H9 (cell line): ENCODE data around the gene FTH1. TPM values are rescaled to one million over a fixed set of nuclear protein-coding genes. Genes with fewer than 3 reads are reported as not detected.
A peak's percentile ranks its signal among the peaks of the same experiment; 100 is the strongest.

Source experiments
- DNase-seq: peaks from one replicate; pipeline ENCODE4 v3.0.0-alpha.2; 2017
- H2AFZ ChIP-seq: one replicate; pipeline ENCODE4 v1.6.1; 2013; ENCODE audit warnings: mild to moderate bottlenecking, low read length, control low read depth, moderate library complexity
- H2AK5ac ChIP-seq: 2 replicates; pipeline ENCODE4 v1.6.1; 2013; ENCODE audit warnings: low read length, control low read depth, mixed read lengths; ENCODE audit not compliant: insufficient read length
- H2BK120ac ChIP-seq: one replicate; pipeline ENCODE4 v1.6.1; 2013; ENCODE audit warnings: low read depth, mild to moderate bottlenecking, low read length, control low read depth, inconsistent platforms; ENCODE audit not compliant: poor library complexity, severe bottlenecking
- H2BK12ac ChIP-seq: 2 replicates; pipeline ENCODE4 v1.6.1; 2013; ENCODE audit warnings: low read length, control low read depth, mixed read lengths, low read depth; ENCODE audit not compliant: insufficient read length
- H2BK15ac ChIP-seq: 2 replicates; pipeline ENCODE4 v1.6.1; 2013; ENCODE audit warnings: low read depth, low read length, control low read depth
- H2BK20ac ChIP-seq: one replicate; pipeline ENCODE4 v1.6.1; 2013; ENCODE audit warnings: low read depth, mild to moderate bottlenecking, low read length, control low read depth, inconsistent platforms; ENCODE audit not compliant: poor library complexity, severe bottlenecking
- H2BK5ac ChIP-seq: 2 replicates; pipeline ENCODE4 v1.6.1; 2013; ENCODE audit warnings: low read length, control low read depth, mixed read lengths; ENCODE audit not compliant: insufficient read length
- H3K14ac ChIP-seq: 2 replicates; pipeline ENCODE4 v1.6.1; 2013; ENCODE audit warnings: low read length, control low read depth; ENCODE audit not compliant: insufficient read depth
- H3K18ac ChIP-seq: 2 replicates; pipeline ENCODE4 v1.6.1; 2013; ENCODE audit warnings: low read depth, mild to moderate bottlenecking, mixed read lengths, low read length, control low read depth; ENCODE audit not compliant: insufficient read length
- H3K23ac ChIP-seq: 2 replicates; pipeline ENCODE4 v1.6.1; 2013; ENCODE audit warnings: low read length, control low read depth, mixed read lengths, low read depth; ENCODE audit not compliant: insufficient read length
- H3K23me2 ChIP-seq: 2 replicates; pipeline ENCODE4 v1.6.1; 2013; ENCODE audit warnings: low read depth, mild to moderate bottlenecking, mixed read lengths, low read length, control low read depth; ENCODE audit not compliant: insufficient read length, poor library complexity, severe bottlenecking
- H3K27ac ChIP-seq: 2 replicates; pipeline ENCODE4 v1.5.1; 2013; ENCODE audit warnings: low read length, control low read depth, mixed read lengths, low read depth; ENCODE audit not compliant: insufficient read length
- H3K27me3 ChIP-seq: 2 replicates; pipeline ENCODE4 v1.6.1; 2013; ENCODE audit warnings: low read length, control low read depth, inconsistent platforms; ENCODE audit not compliant: insufficient read depth
- H3K4ac ChIP-seq: 2 replicates; pipeline ENCODE4 v1.6.1; 2013; ENCODE audit warnings: low read depth, mild to moderate bottlenecking, control low read depth, inconsistent platforms, low read length, moderate library complexity
- H3K4me1 ChIP-seq: 2 replicates; pipeline ENCODE4 v1.6.1; 2013; ENCODE audit warnings: low read length, control low read depth, inconsistent platforms; ENCODE audit not compliant: insufficient read depth
- H3K4me2 ChIP-seq: 2 replicates; pipeline ENCODE4 v1.6.1; 2013; ENCODE audit warnings: low read length, control low read depth, mixed read lengths; ENCODE audit not compliant: insufficient read length, insufficient read depth
- H3K56ac ChIP-seq: 2 replicates; pipeline ENCODE4 v1.6.1; 2013; ENCODE audit warnings: low read depth, mild to moderate bottlenecking, mixed read lengths, low read length, control low read depth; ENCODE audit not compliant: insufficient read length
- H3K79me1 ChIP-seq: 2 replicates; pipeline ENCODE4 v1.6.1; 2013; ENCODE audit warnings: low read depth, mild to moderate bottlenecking, moderate library complexity, low read length, control low read depth, inconsistent platforms; ENCODE audit not compliant: insufficient read depth, poor library complexity, severe bottlenecking
- H3K79me2 ChIP-seq: 2 replicates; pipeline ENCODE4 v1.6.1; 2013; ENCODE audit warnings: low read length, control low read depth, inconsistent platforms; ENCODE audit not compliant: insufficient read depth
- H3K9ac ChIP-seq: 2 replicates; pipeline ENCODE4 v1.6.1; 2013; ENCODE audit warnings: low read length, control low read depth, mixed read lengths; ENCODE audit not compliant: insufficient read length; ENCODE audit errors: extremely low read depth
- H3K9me3 ChIP-seq: one replicate; pipeline ENCODE4 v1.6.1; 2013; ENCODE audit warnings: low read depth, low read length, inconsistent platforms; ENCODE audit not compliant: control insufficient read depth
- H3T11ph ChIP-seq: one replicate; pipeline ENCODE4 v1.6.1; 2013; ENCODE audit warnings: mild to moderate bottlenecking, low read length, control low read depth, inconsistent platforms
- H4K20me1 ChIP-seq: one replicate; pipeline ENCODE4 v1.6.1; 2013; ENCODE audit not compliant: control insufficient read depth, insufficient read length, insufficient read depth
- H4K5ac ChIP-seq: 2 replicates; pipeline ENCODE4 v1.6.1; 2013; ENCODE audit warnings: low read depth, mild to moderate bottlenecking, mixed read lengths, low read length, control low read depth; ENCODE audit not compliant: insufficient read length
- H4K8ac ChIP-seq: replicated peaks from 2 replicates; pipeline ENCODE4 v1.6.1; 2013; ENCODE audit warnings: low read length, control low read depth, mixed read lengths, low read depth; ENCODE audit not compliant: insufficient read length
- H4K91ac ChIP-seq: 2 replicates; pipeline ENCODE4 v1.6.1; 2013; ENCODE audit warnings: low read depth, mild to moderate bottlenecking, moderate library complexity, mixed read lengths, low read length, control low read depth; ENCODE audit not compliant: insufficient read length
- H3K27ac Mint-ChIP-seq, 3 experiments: 2 replicates in 2 of 3; 3 replicates in 1 of 3; pipeline ENCODE4 v1.8.0; 2020 to 2021; ENCODE audit warnings: mixed read lengths in 3 of 3, mild to moderate bottlenecking in 1 of 3, moderate library complexity in 1 of 3
- H3K27me3 Mint-ChIP-seq: 2 replicates; pipeline ENCODE4 v1.8.0; 2021; ENCODE audit warnings: low read depth, mild to moderate bottlenecking, moderate library complexity, mixed read lengths
- H3K36me3 Mint-ChIP-seq, 3 experiments: 2 replicates in 2 of 3; 3 replicates in 1 of 3; pipeline ENCODE4 v1.8.0; 2020 to 2021; ENCODE audit warnings: low read depth in 3 of 3, mixed read lengths in 3 of 3; ENCODE audit not compliant: insufficient read depth in 1 of 3
- H3K4me1 Mint-ChIP-seq, 2 experiments: 2 replicates each; pipeline ENCODE4 v1.8.0; 2020; ENCODE audit warnings: mixed read lengths in 2 of 2
- H3K4me3 Mint-ChIP-seq, 2 experiments: 2 replicates in 1 of 2; 3 replicates in 1 of 2; pipeline ENCODE4 v1.8.0; 2020 to 2021; ENCODE audit warnings: mild to moderate bottlenecking in 2 of 2, mixed read lengths in 2 of 2, moderate library complexity in 1 of 2
- H3K9me3 Mint-ChIP-seq, 2 experiments: 2 replicates in 1 of 2; 3 replicates in 1 of 2; pipeline ENCODE4 v1.8.0; 2020; ENCODE audit warnings: mild to moderate bottlenecking in 2 of 2, mixed read lengths in 2 of 2, moderate library complexity in 1 of 2
- CTCF ChIP-seq: fragments of 200-600 bp; sonication (generic); conservative IDR thresholded peaks from 3 replicates; pipeline ENCODE4 v1.8.0; 2021; ENCODE audit warnings: antibody characterized with exemption, mild to moderate bottlenecking
- WGBS: extraction: QIAGEN DNeasy Blood & Tissue Kit; methylation state at CpG from one replicate; pipeline ENCODE4 v1.1.7; 2013; ENCODE audit warnings: missing lambda C conversion rate, low lambda C conversion rate, mixed read lengths; ENCODE audit not compliant: insufficient read length; ENCODE audit errors: extremely low coverage; 5-methylcytosine and 5-hydroxymethylcytosine counted together
- total RNA-seq: library from RNA; stranded (reverse); gene quantifications from 2 replicates; pipeline ENCODE4 v1.2.1, GENCODE V29; 2021

Gene FTH1
- total RNA-seq, 1 experiment from 2014 or later, result 1,505 TPM

GRCh38 chr11:61969391-61969758, 1.9 kb upstream of the FTH1 start:
- Histone ChIP-seq H3K27me3 (no peaks in the 10 kb centered on the region), H2BK120ac (no peak overlapping the region), H2BK20ac (no peak overlapping the region), H4K20me1 (no peaks in the 10 kb centered on the region), H4K5ac (no peak overlapping the region), H3K14ac (no peak overlapping the region), H2BK12ac (no peak overlapping the region), H3K9ac (no peak overlapping the region), H2AK5ac (no peak overlapping the region), H3K9me3 (no peaks in the 10 kb centered on the region), H3K18ac (no peak overlapping the region), H3K4me2 (no peak overlapping the region), H4K8ac (no peak overlapping the region), H3K23me2 (peaks cover 16% of the 10 kb centered on the region), H2BK5ac (no peak overlapping the region), H2BK15ac (no peak overlapping the region), H3K4me1 (peaks cover 12% of the 10 kb centered on the region; the same call in 1 of the 2 replicates), H3K56ac (no peak overlapping the region), H3K79me2 (peaks cover 14% of the 10 kb centered on the region), H3T11ph (no peak overlapping the region), H3K23ac (no peak overlapping the region), H2AFZ (no peak overlapping the region), H4K91ac (no peak overlapping the region), H3K4ac (no peak overlapping the region), H3K27ac (no peak overlapping the region), H3K79me1 (peaks cover 4% of the 10 kb centered on the region)
- DNase-seq, result no peak
- WGBS, result no CpG with 5 or more reads among the region's 7 CpGs
- H3K9me3 Mint-ChIP-seq, result no peaks in the 10 kb centered on the region
- peak overlapping the region; percentile 31 to 50; a peak in 3 of 5 replicates for H3K4me3 Mint-ChIP-seq
- no peak for TF ChIP-seq CTCF
- peaks cover 17 to 27% (median 24%) of the 10 kb centered on the region in 3 experiments; a peak in 6 of 7 replicates for H3K36me3 Mint-ChIP-seq
- peaks cover 48 to 59% of the 10 kb centered on the region in 2 experiments for H3K4me1 Mint-ChIP-seq
- peak overlapping the region in 1 of 3 experiments; percentile 69; a peak in 2 of 7 replicates for H3K27ac Mint-ChIP-seq
- H3K27me3 Mint-ChIP-seq, result peaks cover 1% of the 10 kb centered on the region; the same call in 1 of the 2 replicates
